ENCODE results near the gene COL20A1. TPM values are rescaled to one million over a fixed set of nuclear protein-coding genes. Genes with fewer than 3 reads are reported as not detected.
A peak's percentile ranks its signal among the peaks of the same experiment; 100 is the strongest.

The COL20A1 gene
- total and polyA plus RNA-seq, 2 experiments from 2014 or later: not detected

GRCh38 chr20:63321148-63321831, 28.3 kb downstream of the COL20A1 start:
- H3K27ac ChIP-seq: no peak overlapping the region
- no peaks in the 10 kb centered on the region for H3K9me3 ChIP-seq (ENCODE audit: low read depth)
- peak; percentile 77 for DNase-seq
- no peaks in the 10 kb centered on the region for H3K9me2 ChIP-seq (ENCODE audit: insufficient read depth)
- WGBS, 2 experiments (ENCODE audit: low coverage in 1 of 2, low lambda C conversion rate in 2 of 2, missing lambda C conversion rate in 2 of 2): 15 to 18% methylated on average over 19 to 20 of the region's 20 CpGs
- no peaks in the 10 kb centered on the region for H3K79me2 ChIP-seq (ENCODE audit: insufficient read depth)
- 0 out of 2 replicates have a peak, but pooled peaks cover 4% of the 10 kb centered on the region for H3F3A ChIP-seq (ENCODE audit: insufficient read depth)
- TF ChIP-seq EZH2phosphoT487 (IDR thresholded peaks at IDR 0.05; ENCODE audit: insufficient read depth, low read depth) (no peak), EZH2 (IDR thresholded peaks at IDR 0.05; ENCODE audit: insufficient read depth, poor library complexity, severe bottlenecking) (no peak)
- no peaks in the 10 kb centered on the region for H3K4me1 ChIP-seq (ENCODE audit: insufficient read depth)
- no peak overlapping the region for H2AFZ ChIP-seq
- in situ Hi-C loops (cut with MboI): no loop called here
- no peaks in the 10 kb centered on the region for H4K20me1 ChIP-seq (ENCODE audit: insufficient read depth)
- H3K36me3 ChIP-seq (ENCODE audit: low read depth): no peaks in the 10 kb centered on the region
- H3K27me3 ChIP-seq (replicated peaks; ENCODE audit: insufficient read depth): peaks cover 25% of the 10 kb centered on the region
- no peak overlapping the region for H3K4me3 ChIP-seq
- H3K9ac ChIP-seq: no peak overlapping the region
- H3K4me2 ChIP-seq (ENCODE audit: unreplicated experiment): no peak overlapping the region

- no peak overlapping the region for H3K27ac ChIP-seq
Observed at GRCh38 chr20:63322146-63322932, 29.4 kb downstream of the COL20A1 start.

GRCh38 chr20:63322933-63323273, 29.9 kb downstream of the COL20A1 start:
- 1 to 3% methylated on average over 15 of the region's 15 CpGs for WGBS, 2 experiments (ENCODE audit: low coverage in 1 of 2, low lambda C conversion rate in 2 of 2, missing lambda C conversion rate in 2 of 2)
- H3K9me3 ChIP-seq (ENCODE audit: low read depth): no peaks in the 10 kb centered on the region
- TF ChIP-seq EZH2 (IDR thresholded peaks at IDR 0.05; ENCODE audit: insufficient read depth, poor library complexity, severe bottlenecking): no peak
- TF ChIP-seq EZH2phosphoT487 (IDR thresholded peaks at IDR 0.05; ENCODE audit: insufficient read depth, low read depth): no peak
- no peaks in the 10 kb centered on the region for H3K79me2 ChIP-seq (ENCODE audit: insufficient read depth)
- H3K4me1 ChIP-seq (ENCODE audit: insufficient read depth): no peaks in the 10 kb centered on the region
- 0 out of 2 replicates have a peak, but pooled peaks cover 4% of the 10 kb centered on the region for H3F3A ChIP-seq (ENCODE audit: insufficient read depth)
- in situ Hi-C loops (cut with MboI): no loop called here
- no peak overlapping the region for H3K27ac ChIP-seq
- no peak for DNase-seq
- H3K27me3 ChIP-seq (replicated peaks; ENCODE audit: insufficient read depth): peaks cover 25% of the 10 kb centered on the region
- H3K9me2 ChIP-seq (ENCODE audit: insufficient read depth): no peaks in the 10 kb centered on the region
- no peak overlapping the region for H3K4me3 ChIP-seq
- H3K9ac ChIP-seq: no peak overlapping the region
- H4K20me1 ChIP-seq (ENCODE audit: insufficient read depth): no peaks in the 10 kb centered on the region
- no peak overlapping the region for H2AFZ ChIP-seq
- H3K4me2 ChIP-seq (ENCODE audit: unreplicated experiment): no peak overlapping the region
- no peaks in the 10 kb centered on the region for H3K36me3 ChIP-seq (ENCODE audit: low read depth)

More at GRCh38 chr20:63322146-63322932, 29.4 kb downstream of the COL20A1 start:
- Histone ChIP-seq H2AFZ (no peak overlapping the region), H3K4me2 (ENCODE audit: unreplicated experiment) (no peak overlapping the region), H3K27me3 (replicated peaks; ENCODE audit: insufficient read depth) (peaks cover 25% of the 10 kb centered on the region), H4K20me1 (ENCODE audit: insufficient read depth) (no peaks in the 10 kb centered on the region), H3K4me3 (no peak overlapping the region), H3K9me3 (ENCODE audit: low read depth) (no peaks in the 10 kb centered on the region), H3K36me3 (ENCODE audit: low read depth) (no peaks in the 10 kb centered on the region), H3K4me1 (ENCODE audit: insufficient read depth) (no peaks in the 10 kb centered on the region), H3K9ac (no peak overlapping the region), H3F3A (ENCODE audit: insufficient read depth) (0 out of 2 replicates have a peak, but pooled peaks cover 4% of the 10 kb centered on the region), H3K9me2 (ENCODE audit: insufficient read depth) (no peaks in the 10 kb centered on the region), H3K79me2 (ENCODE audit: insufficient read depth) (no peaks in the 10 kb centered on the region)
- no peak for DNase-seq
- TF ChIP-seq EZH2 (IDR thresholded peaks at IDR 0.05; ENCODE audit: insufficient read depth, poor library complexity, severe bottlenecking) (no peak), EZH2phosphoT487 (IDR thresholded peaks at IDR 0.05; ENCODE audit: insufficient read depth, low read depth) (no peak)
- in situ Hi-C loops (cut with MboI): no loop called here
- WGBS, 2 experiments (ENCODE audit: low coverage in 1 of 2, low lambda C conversion rate in 2 of 2, missing lambda C conversion rate in 2 of 2): 28 to 33% methylated on average over 33 to 34 of the region's 34 CpGs

GRCh38 chr20:63323357-63323981, 30.5 kb downstream of the COL20A1 start:
- peak; percentile 48 for DNase-seq
- Histone ChIP-seq H4K20me1 (ENCODE audit: insufficient read depth) (no peaks in the 10 kb centered on the region), H3K27ac (no peak overlapping the region), H2AFZ (no peak overlapping the region), H3K27me3 (replicated peaks; ENCODE audit: insufficient read depth) (peaks cover 25% of the 10 kb centered on the region), H3K9ac (no peak overlapping the region), H3F3A (ENCODE audit: insufficient read depth) (0 out of 2 replicates have a peak, but pooled peaks cover 4% of the 10 kb centered on the region), H3K9me3 (ENCODE audit: low read depth) (no peaks in the 10 kb centered on the region), H3K79me2 (ENCODE audit: insufficient read depth) (no peaks in the 10 kb centered on the region), H3K4me1 (ENCODE audit: insufficient read depth) (no peaks in the 10 kb centered on the region), H3K4me2 (ENCODE audit: unreplicated experiment) (no peak overlapping the region), H3K9me2 (ENCODE audit: insufficient read depth) (no peaks in the 10 kb centered on the region), H3K36me3 (ENCODE audit: low read depth) (no peaks in the 10 kb centered on the region), H3K4me3 (no peak overlapping the region)
- WGBS, 2 experiments (ENCODE audit: low coverage in 1 of 2, low lambda C conversion rate in 2 of 2, missing lambda C conversion rate in 2 of 2): 9 to 11% methylated on average over 17 of the region's 18 CpGs
- TF ChIP-seq EZH2phosphoT487 (IDR thresholded peaks at IDR 0.05; ENCODE audit: insufficient read depth, low read depth) (no peak), EZH2 (IDR thresholded peaks at IDR 0.05; ENCODE audit: insufficient read depth, poor library complexity, severe bottlenecking) (peak; percentile 50)
- in situ Hi-C loops (cut with MboI): no loop called here
